H9 (cell line): ENCODE measurements around the gene SF3B3. TPM values are rescaled to one million over a fixed set of nuclear protein-coding genes. Genes with fewer than 3 reads are reported as not detected.
A peak's percentile ranks its signal among the peaks of the same experiment; 100 is the strongest.

ENCODE experiments used
- DNase-seq: peaks from one replicate; pipeline ENCODE4 v3.0.0-alpha.2; 2017
- H2AFZ ChIP-seq: one replicate; pipeline ENCODE4 v1.6.1; 2013; ENCODE audit warnings: mild to moderate bottlenecking, low read length, control low read depth, moderate library complexity
- H2AK5ac ChIP-seq: 2 replicates; pipeline ENCODE4 v1.6.1; 2013; ENCODE audit warnings: low read length, control low read depth, mixed read lengths; ENCODE audit not compliant: insufficient read length
- H2BK120ac ChIP-seq: one replicate; pipeline ENCODE4 v1.6.1; 2013; ENCODE audit warnings: low read depth, mild to moderate bottlenecking, low read length, control low read depth, inconsistent platforms; ENCODE audit not compliant: poor library complexity, severe bottlenecking
- H2BK12ac ChIP-seq: 2 replicates; pipeline ENCODE4 v1.6.1; 2013; ENCODE audit warnings: low read length, control low read depth, mixed read lengths, low read depth; ENCODE audit not compliant: insufficient read length
- H2BK15ac ChIP-seq: 2 replicates; pipeline ENCODE4 v1.6.1; 2013; ENCODE audit warnings: low read depth, low read length, control low read depth
- H2BK20ac ChIP-seq: one replicate; pipeline ENCODE4 v1.6.1; 2013; ENCODE audit warnings: low read depth, mild to moderate bottlenecking, low read length, control low read depth, inconsistent platforms; ENCODE audit not compliant: poor library complexity, severe bottlenecking
- H2BK5ac ChIP-seq: 2 replicates; pipeline ENCODE4 v1.6.1; 2013; ENCODE audit warnings: low read length, control low read depth, mixed read lengths; ENCODE audit not compliant: insufficient read length
- H3K14ac ChIP-seq: 2 replicates; pipeline ENCODE4 v1.6.1; 2013; ENCODE audit warnings: low read length, control low read depth; ENCODE audit not compliant: insufficient read depth
- H3K18ac ChIP-seq: 2 replicates; pipeline ENCODE4 v1.6.1; 2013; ENCODE audit warnings: low read depth, mild to moderate bottlenecking, mixed read lengths, low read length, control low read depth; ENCODE audit not compliant: insufficient read length
- H3K23ac ChIP-seq: 2 replicates; pipeline ENCODE4 v1.6.1; 2013; ENCODE audit warnings: low read length, control low read depth, mixed read lengths, low read depth; ENCODE audit not compliant: insufficient read length
- H3K23me2 ChIP-seq: 2 replicates; pipeline ENCODE4 v1.6.1; 2013; ENCODE audit warnings: low read depth, mild to moderate bottlenecking, mixed read lengths, low read length, control low read depth; ENCODE audit not compliant: insufficient read length, poor library complexity, severe bottlenecking
- H3K27ac ChIP-seq: 2 replicates; pipeline ENCODE4 v1.5.1; 2013; ENCODE audit warnings: low read length, control low read depth, mixed read lengths, low read depth; ENCODE audit not compliant: insufficient read length
- H3K27me3 ChIP-seq: 2 replicates; pipeline ENCODE4 v1.6.1; 2013; ENCODE audit warnings: low read length, control low read depth, inconsistent platforms; ENCODE audit not compliant: insufficient read depth
- H3K4ac ChIP-seq: 2 replicates; pipeline ENCODE4 v1.6.1; 2013; ENCODE audit warnings: low read depth, mild to moderate bottlenecking, control low read depth, inconsistent platforms, low read length, moderate library complexity
- H3K4me1 ChIP-seq: 2 replicates; pipeline ENCODE4 v1.6.1; 2013; ENCODE audit warnings: low read length, control low read depth, inconsistent platforms; ENCODE audit not compliant: insufficient read depth
- H3K4me2 ChIP-seq: 2 replicates; pipeline ENCODE4 v1.6.1; 2013; ENCODE audit warnings: low read length, control low read depth, mixed read lengths; ENCODE audit not compliant: insufficient read length, insufficient read depth
- H3K56ac ChIP-seq: 2 replicates; pipeline ENCODE4 v1.6.1; 2013; ENCODE audit warnings: low read depth, mild to moderate bottlenecking, mixed read lengths, low read length, control low read depth; ENCODE audit not compliant: insufficient read length
- H3K79me1 ChIP-seq: 2 replicates; pipeline ENCODE4 v1.6.1; 2013; ENCODE audit warnings: low read depth, mild to moderate bottlenecking, moderate library complexity, low read length, control low read depth, inconsistent platforms; ENCODE audit not compliant: insufficient read depth, poor library complexity, severe bottlenecking
- H3K79me2 ChIP-seq: 2 replicates; pipeline ENCODE4 v1.6.1; 2013; ENCODE audit warnings: low read length, control low read depth, inconsistent platforms; ENCODE audit not compliant: insufficient read depth
- H3K9ac ChIP-seq: 2 replicates; pipeline ENCODE4 v1.6.1; 2013; ENCODE audit warnings: low read length, control low read depth, mixed read lengths; ENCODE audit not compliant: insufficient read length; ENCODE audit errors: extremely low read depth
- H3K9me3 ChIP-seq: one replicate; pipeline ENCODE4 v1.6.1; 2013; ENCODE audit warnings: low read depth, low read length, inconsistent platforms; ENCODE audit not compliant: control insufficient read depth
- H3T11ph ChIP-seq: one replicate; pipeline ENCODE4 v1.6.1; 2013; ENCODE audit warnings: mild to moderate bottlenecking, low read length, control low read depth, inconsistent platforms
- H4K20me1 ChIP-seq: one replicate; pipeline ENCODE4 v1.6.1; 2013; ENCODE audit not compliant: control insufficient read depth, insufficient read length, insufficient read depth
- H4K5ac ChIP-seq: 2 replicates; pipeline ENCODE4 v1.6.1; 2013; ENCODE audit warnings: low read depth, mild to moderate bottlenecking, mixed read lengths, low read length, control low read depth; ENCODE audit not compliant: insufficient read length
- H4K8ac ChIP-seq: replicated peaks from 2 replicates; pipeline ENCODE4 v1.6.1; 2013; ENCODE audit warnings: low read length, control low read depth, mixed read lengths, low read depth; ENCODE audit not compliant: insufficient read length
- H4K91ac ChIP-seq: 2 replicates; pipeline ENCODE4 v1.6.1; 2013; ENCODE audit warnings: low read depth, mild to moderate bottlenecking, moderate library complexity, mixed read lengths, low read length, control low read depth; ENCODE audit not compliant: insufficient read length
- H3K27ac Mint-ChIP-seq, 3 experiments: 2 replicates in 2 of 3; 3 replicates in 1 of 3; pipeline ENCODE4 v1.8.0; 2020 to 2021; ENCODE audit warnings: mixed read lengths in 3 of 3, mild to moderate bottlenecking in 1 of 3, moderate library complexity in 1 of 3
- H3K27me3 Mint-ChIP-seq: 2 replicates; pipeline ENCODE4 v1.8.0; 2021; ENCODE audit warnings: low read depth, mild to moderate bottlenecking, moderate library complexity, mixed read lengths
- H3K36me3 Mint-ChIP-seq, 3 experiments: 2 replicates in 2 of 3; 3 replicates in 1 of 3; pipeline ENCODE4 v1.8.0; 2020 to 2021; ENCODE audit warnings: low read depth in 3 of 3, mixed read lengths in 3 of 3; ENCODE audit not compliant: insufficient read depth in 1 of 3
- H3K4me1 Mint-ChIP-seq, 2 experiments: 2 replicates each; pipeline ENCODE4 v1.8.0; 2020; ENCODE audit warnings: mixed read lengths in 2 of 2
- H3K4me3 Mint-ChIP-seq, 2 experiments: 2 replicates in 1 of 2; 3 replicates in 1 of 2; pipeline ENCODE4 v1.8.0; 2020 to 2021; ENCODE audit warnings: mild to moderate bottlenecking in 2 of 2, mixed read lengths in 2 of 2, moderate library complexity in 1 of 2
- H3K9me3 Mint-ChIP-seq, 2 experiments: 2 replicates in 1 of 2; 3 replicates in 1 of 2; pipeline ENCODE4 v1.8.0; 2020; ENCODE audit warnings: mild to moderate bottlenecking in 2 of 2, mixed read lengths in 2 of 2, moderate library complexity in 1 of 2
- CTCF ChIP-seq: fragments of 200-600 bp; sonication (generic); conservative IDR thresholded peaks from 3 replicates; pipeline ENCODE4 v1.8.0; 2021; ENCODE audit warnings: antibody characterized with exemption, mild to moderate bottlenecking
- WGBS: extraction: QIAGEN DNeasy Blood & Tissue Kit; methylation state at CpG from one replicate; pipeline ENCODE4 v1.1.7; 2013; ENCODE audit warnings: missing lambda C conversion rate, low lambda C conversion rate, mixed read lengths; ENCODE audit not compliant: insufficient read length; ENCODE audit errors: extremely low coverage; 5-methylcytosine and 5-hydroxymethylcytosine counted together
- total RNA-seq: library from RNA; stranded (reverse); gene quantifications from 2 replicates; pipeline ENCODE4 v1.2.1, GENCODE V29; 2021

SF3B3 gene
- total RNA-seq, 1 experiment from 2014 or later, result 493 TPM

GRCh38 chr16:70526403-70526802, 2.8 kb downstream of the SF3B3 start:
- H3T11ph ChIP-seq, result no peak overlapping the region
- peaks cover 38% of the 10 kb centered on the region; the same call in 1 of the 2 replicates for H3K79me2 ChIP-seq
- H3K23ac ChIP-seq, result no peak overlapping the region
- no peak overlapping the region for H3K56ac ChIP-seq
- peaks cover 7% of the 10 kb centered on the region; the same call in 1 of the 2 replicates for H3K4me1 ChIP-seq
- Mint-ChIP-seq H3K36me3 (peaks cover 49 to 73% (median 65%) of the 10 kb centered on the region in 3 experiments), H3K4me3 (peak overlapping the region; percentile 79 to 93), H3K4me1 (peaks cover 34 to 37% of the 10 kb centered on the region in 2 experiments), H3K27me3 (no peaks in the 10 kb centered on the region), H3K27ac (peak overlapping the region in 1 of 3 experiments; percentile 6; a peak in 1 of 7 replicates), H3K9me3 (no peaks in the 10 kb centered on the region; a peak in 1 of 5 replicates)
- no peak overlapping the region for H2BK120ac ChIP-seq
- no peaks in the 10 kb centered on the region for H3K9me3 ChIP-seq
- H3K4ac ChIP-seq, result no peak overlapping the region
- no peak overlapping the region for H4K91ac ChIP-seq
- H4K20me1 ChIP-seq, result no peaks in the 10 kb centered on the region
- H4K5ac ChIP-seq, result no peak overlapping the region
- H3K27ac ChIP-seq, result no peak overlapping the region
- TF ChIP-seq CTCF, result no peak
- H2BK12ac ChIP-seq, result no peak overlapping the region
- no peak overlapping the region for H2BK20ac ChIP-seq
- no peak overlapping the region for H2BK5ac ChIP-seq
- H2BK15ac ChIP-seq, result no peak overlapping the region
- H2AK5ac ChIP-seq, result no peak overlapping the region
- no peaks in the 10 kb centered on the region for H3K27me3 ChIP-seq
- H4K8ac ChIP-seq, result no peak overlapping the region
- H3K79me1 ChIP-seq, result peaks cover 14% of the 10 kb centered on the region
- no peak overlapping the region for H2AFZ ChIP-seq
- WGBS, result no CpG with 5 or more reads among the region's 6 CpGs
- no peak overlapping the region for H3K18ac ChIP-seq
- DNase-seq, result no peak
- peak overlapping the region; percentile 38 for H3K9ac ChIP-seq
- peaks cover 10% of the 10 kb centered on the region for H3K23me2 ChIP-seq
- H3K14ac ChIP-seq, result no peak overlapping the region
- peak overlapping the region; percentile 79 for H3K4me2 ChIP-seq
